ENCODE results near the gene DLGAP1. TPM values are rescaled to one million over a fixed set of nuclear protein-coding genes. Genes with fewer than 3 reads are reported as not detected.

DLGAP1 gene
- total RNA-seq, 1 donor from 2014 or later = 11.5 TPM

DNA sequence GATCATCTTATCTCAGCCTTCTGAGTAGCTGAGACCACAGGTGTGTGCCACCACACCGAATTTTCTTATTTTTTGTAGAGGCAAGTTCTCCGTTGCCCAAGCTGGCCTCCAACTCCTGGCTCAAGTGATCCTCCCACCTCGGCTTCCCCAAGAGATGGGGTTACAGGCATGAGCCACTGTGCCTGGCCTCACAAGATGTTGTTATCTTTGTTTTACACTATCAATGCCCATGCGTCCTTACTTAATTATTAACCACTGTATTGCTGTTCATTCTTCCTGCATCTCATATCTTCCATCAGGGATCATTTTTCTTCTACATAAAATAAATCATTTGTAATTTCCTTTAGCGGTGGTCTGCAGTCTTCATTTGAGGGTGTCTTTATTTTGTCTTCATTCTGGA, 823.2 kb downstream of the DLGAP1 start:
- no peak overlapping the region for H3K27ac Mint-ChIP-seq (ENCODE audit: unreplicated experiment)

DNA sequence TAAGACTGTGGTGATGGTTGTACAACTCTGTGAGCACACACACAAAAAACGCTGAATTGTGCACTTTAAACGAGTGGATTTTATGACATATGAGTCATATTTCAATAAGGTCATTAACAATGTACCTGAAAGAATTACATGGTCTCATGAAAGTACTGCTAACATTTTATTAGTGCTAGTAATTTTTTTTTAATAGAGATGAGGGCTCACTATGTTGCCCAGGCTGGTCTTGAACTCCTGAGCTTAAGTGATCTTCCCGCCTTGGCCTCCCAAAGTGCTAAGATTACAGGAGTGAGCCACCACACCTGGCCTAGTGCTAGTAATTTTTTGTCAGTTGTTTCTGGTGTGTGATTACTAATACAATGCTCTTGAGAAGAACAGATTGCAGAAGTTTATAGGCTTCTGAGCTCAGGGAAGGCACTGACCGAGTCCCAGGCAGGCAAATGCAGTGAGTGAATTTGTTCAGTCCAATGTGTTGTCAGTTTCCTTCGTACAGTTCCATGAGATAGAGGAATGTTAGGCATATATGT, 828.1 kb downstream of the DLGAP1 start:
- no peak overlapping the region for H3K27ac Mint-ChIP-seq (ENCODE audit: unreplicated experiment)
- TF ChIP-seq, protein P1, sequence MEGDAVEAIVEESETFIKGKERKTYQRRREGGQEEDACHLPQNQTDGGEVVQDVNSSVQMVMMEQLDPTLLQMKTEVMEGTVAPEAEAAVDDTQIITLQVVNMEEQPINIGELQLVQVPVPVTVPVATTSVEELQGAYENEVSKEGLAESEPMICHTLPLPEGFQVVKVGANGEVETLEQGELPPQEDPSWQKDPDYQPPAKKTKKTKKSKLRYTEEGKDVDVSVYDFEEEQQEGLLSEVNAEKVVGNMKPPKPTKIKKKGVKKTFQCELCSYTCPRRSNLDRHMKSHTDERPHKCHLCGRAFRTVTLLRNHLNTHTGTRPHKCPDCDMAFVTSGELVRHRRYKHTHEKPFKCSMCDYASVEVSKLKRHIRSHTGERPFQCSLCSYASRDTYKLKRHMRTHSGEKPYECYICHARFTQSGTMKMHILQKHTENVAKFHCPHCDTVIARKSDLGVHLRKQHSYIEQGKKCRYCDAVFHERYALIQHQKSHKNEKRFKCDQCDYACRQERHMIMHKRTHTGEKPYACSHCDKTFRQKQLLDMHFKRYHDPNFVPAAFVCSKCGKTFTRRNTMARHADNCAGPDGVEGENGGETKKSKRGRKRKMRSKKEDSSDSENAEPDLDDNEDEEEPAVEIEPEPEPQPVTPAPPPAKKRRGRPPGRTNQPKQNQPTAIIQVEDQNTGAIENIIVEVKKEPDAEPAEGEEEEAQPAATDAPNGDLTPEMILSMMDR (conservative IDR thresholded peaks at IDR 0.05) = no peak
- H3K4me1 Mint-ChIP-seq = peaks cover 30% of the 10 kb centered on the region
- no peaks in the 10 kb centered on the region for H3K36me3 Mint-ChIP-seq (ENCODE audit: low read depth)
- no peak overlapping the region for H3K4me3 Mint-ChIP-seq
- DNase-seq (ENCODE audit: low read depth, low spot score) = no peak
- no peaks in the 10 kb centered on the region for H3K27me3 Mint-ChIP-seq (ENCODE audit: low read depth)
- no peaks in the 10 kb centered on the region for H3K9me3 Mint-ChIP-seq

More for the DNA sequence above, 823.2 kb downstream of the DLGAP1 start:
- TF ChIP-seq, protein P1 (conservative IDR thresholded peaks at IDR 0.05) = no peak
- H3K36me3 Mint-ChIP-seq (ENCODE audit: low read depth) = no peaks in the 10 kb centered on the region
- H3K4me1 Mint-ChIP-seq = peaks cover 3% of the 10 kb centered on the region
- no peak overlapping the region for H3K4me3 Mint-ChIP-seq
- H3K9me3 Mint-ChIP-seq = no peaks in the 10 kb centered on the region
- no peak for DNase-seq (ENCODE audit: low read depth, low spot score)
- no peaks in the 10 kb centered on the region for H3K27me3 Mint-ChIP-seq (ENCODE audit: low read depth)

DNA sequence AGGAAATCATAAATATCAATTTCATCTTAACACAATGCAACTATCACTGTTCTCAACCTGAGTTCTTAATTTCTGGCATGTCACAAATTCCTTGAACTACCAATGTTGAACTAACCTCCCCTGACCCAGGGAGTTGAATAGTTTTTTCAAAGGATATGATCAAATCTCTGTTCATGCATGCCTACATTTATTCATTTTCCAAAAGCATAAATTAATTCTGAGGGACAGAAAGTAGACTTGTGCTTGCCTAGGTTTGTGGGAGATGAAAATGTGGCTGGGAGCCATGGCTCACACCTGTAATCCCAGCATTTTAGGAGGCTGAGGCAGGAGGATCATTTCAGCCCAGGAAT, 829.4 kb downstream of the DLGAP1 start:
- no peaks in the 10 kb centered on the region for H3K27me3 Mint-ChIP-seq (ENCODE audit: low read depth)
- H3K4me3 Mint-ChIP-seq = no peak overlapping the region
- peaks cover 34% of the 10 kb centered on the region for H3K4me1 Mint-ChIP-seq
- H3K36me3 Mint-ChIP-seq (ENCODE audit: low read depth) = no peaks in the 10 kb centered on the region
- no peak overlapping the region for H3K27ac Mint-ChIP-seq (ENCODE audit: unreplicated experiment)
- DNase-seq (ENCODE audit: low read depth, low spot score) = no peak
- TF ChIP-seq, protein P1 (conservative IDR thresholded peaks at IDR 0.05) = no peak
- H3K9me3 Mint-ChIP-seq = no peaks in the 10 kb centered on the region

DNA sequence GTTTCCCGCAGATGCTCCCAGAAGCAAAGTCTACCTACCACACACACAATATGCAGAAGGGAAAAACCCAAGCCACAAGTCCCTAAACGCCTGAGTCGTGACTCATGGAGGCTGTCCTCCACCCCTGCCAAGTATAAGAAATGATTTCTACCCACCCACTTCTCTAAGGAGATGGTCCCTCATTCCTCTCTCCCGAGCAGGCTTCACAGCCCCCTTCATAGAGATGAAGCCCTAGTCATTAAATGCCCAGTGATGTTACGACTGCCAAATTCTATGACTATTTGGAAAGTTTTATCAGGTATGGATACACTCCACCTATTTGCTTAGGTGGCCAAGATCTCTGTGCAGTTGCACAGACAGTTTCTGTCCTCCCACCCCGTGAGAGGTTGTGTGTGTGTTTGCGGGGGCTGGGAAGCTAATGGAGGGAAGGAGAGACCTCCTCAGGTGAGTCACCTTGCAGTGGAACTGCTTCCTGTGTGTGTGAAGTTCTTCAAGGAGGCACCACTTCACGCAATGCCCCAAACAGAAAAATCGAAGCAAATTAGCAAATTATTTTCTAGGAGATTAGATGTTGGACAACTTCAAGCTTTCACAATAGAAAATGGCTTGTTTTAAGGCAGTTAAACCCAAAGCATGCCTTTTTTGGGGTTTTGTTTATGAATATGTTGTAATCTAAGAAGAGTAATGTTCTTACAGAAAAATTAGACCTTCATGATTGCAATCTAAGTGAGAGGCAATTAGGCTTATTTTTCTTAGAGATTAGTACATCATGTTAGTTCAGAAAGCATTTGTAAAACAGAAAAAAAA, 830.0 kb downstream of the DLGAP1 start:
- no peak for DNase-seq (ENCODE audit: low read depth, low spot score)
- TF ChIP-seq, protein P1 (conservative IDR thresholded peaks at IDR 0.05) = no peak
- Mint-ChIP-seq H3K4me3 (peak overlapping the region; percentile 42), H3K9me3 (no peaks in the 10 kb centered on the region), H3K27ac (ENCODE audit: unreplicated experiment) (peak overlapping the region; percentile 65), H3K36me3 (ENCODE audit: low read depth) (no peaks in the 10 kb centered on the region), H3K4me1 (peaks cover 35% of the 10 kb centered on the region), H3K27me3 (ENCODE audit: low read depth) (no peaks in the 10 kb centered on the region)

DNA sequence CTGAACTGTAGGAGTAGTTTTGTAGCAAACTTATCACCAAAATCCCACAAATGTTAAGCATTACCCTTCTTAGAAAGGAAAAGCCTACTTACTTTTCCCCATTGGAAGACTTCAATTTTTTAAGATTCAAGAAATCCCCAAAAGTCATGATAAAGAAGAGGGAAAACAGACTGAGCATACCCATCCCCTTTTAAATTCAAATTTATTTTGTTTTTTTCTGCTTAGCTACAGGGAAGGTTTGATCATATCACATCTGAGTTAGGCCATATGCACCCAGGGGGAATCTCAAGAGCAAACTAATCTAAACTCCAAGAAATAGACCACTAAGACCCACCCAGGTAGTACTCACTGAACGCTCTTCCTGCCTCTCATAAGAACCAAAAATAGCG, 830.6 kb downstream of the DLGAP1 start:
- Mint-ChIP-seq H3K4me3 (peak overlapping the region; percentile 42), H3K27me3 (ENCODE audit: low read depth) (no peaks in the 10 kb centered on the region), H3K4me1 (peaks cover 41% of the 10 kb centered on the region), H3K27ac (ENCODE audit: unreplicated experiment) (peak overlapping the region; percentile 88), H3K36me3 (ENCODE audit: low read depth) (no peaks in the 10 kb centered on the region), H3K9me3 (no peaks in the 10 kb centered on the region)
- TF ChIP-seq, protein P1 (conservative IDR thresholded peaks at IDR 0.05) = no peak
- DNase-seq (ENCODE audit: low read depth, low spot score) = no peak
